H1 (cell line): ENCODE data around the gene AMPD3. TPM values are rescaled to one million over a fixed set of nuclear protein-coding genes. Genes with fewer than 3 reads are reported as not detected.

ENCODE experiments used
- CTCF ChIA-PET: fragments of 300-600 bp; sonication (Branson Sonifier 250); formaldehyde crosslinking; loops from one replicate; lab custom pipeline; 2021; ENCODE audit not compliant: partially characterized antibody; lab: Charles Lee
- POLR2A ChIA-PET: fragments of 300-600 bp; sonication (Branson Sonifier 250); formaldehyde crosslinking; loops from one replicate; lab custom pipeline; 2021; ENCODE audit warnings: inconsistent platforms; ENCODE audit not compliant: partially characterized antibody; lab: Charles Lee
- DNase-seq, 2 experiments: peaks; one replicate each; pipeline versions ENCODE4 v3.0.0 to v3.0.0-alpha.2; 2010 to 2022; ENCODE audit warnings: low spot score in 2 of 2, low read depth in 1 of 2, mixed read lengths in 1 of 2
- FAIRE-seq: peaks from 2 replicates; lab custom pipeline; 2011; peaks lifted over from hg19 to GRCh38; lab: Jason Lieb, UNC
- H2AFZ ChIP-seq: 2 replicates; pipeline ENCODE4 v1.8.1; 2012; ENCODE audit warnings: low read length, inconsistent platforms
- H2AK5ac ChIP-seq: 2 replicates; pipeline ENCODE4 v1.6.1; 2013; ENCODE audit warnings: low read depth, low read length
- H2BK120ac ChIP-seq: replicated peaks from 2 replicates; pipeline ENCODE3; 2013; ENCODE audit warnings: low read depth, low read length, inconsistent platforms
- H2BK12ac ChIP-seq: 2 replicates; pipeline ENCODE4 v1.6.1; 2013; ENCODE audit warnings: low read depth, low read length
- H2BK15ac ChIP-seq: 2 replicates; pipeline ENCODE4 v1.6.1; 2013; ENCODE audit warnings: low read length
- H2BK20ac ChIP-seq: 2 replicates; pipeline ENCODE4 v1.6.1; 2013; ENCODE audit warnings: low read length
- H2BK5ac ChIP-seq: 2 replicates; pipeline ENCODE4 v1.6.1; 2013; ENCODE audit warnings: low read depth, low read length
- H3K14ac ChIP-seq: 2 replicates; pipeline ENCODE4 v1.6.1; 2013; ENCODE audit warnings: inconsistent platforms; ENCODE audit not compliant: insufficient read length
- H3K18ac ChIP-seq: 2 replicates; pipeline ENCODE4 v1.6.1; 2013; ENCODE audit warnings: low read length; ENCODE audit errors: extremely low read depth
- H3K23ac ChIP-seq: 2 replicates; pipeline ENCODE4 v1.6.1; 2013; ENCODE audit warnings: inconsistent platforms; ENCODE audit not compliant: insufficient read length
- H3K23me2 ChIP-seq: 2 replicates; pipeline ENCODE4 v1.6.1; 2013; ENCODE audit warnings: low read depth, low read length
- H3K27ac ChIP-seq: 2 replicates; pipeline ENCODE4 v1.6.1; 2011; ENCODE audit warnings: low read depth, low read length, inconsistent platforms
- H3K27me3 ChIP-seq, 4 experiments: replicated peaks in 1 of 4; 1 replicate in 1 of 4; 2 replicates in 3 of 4; pipeline versions ENCODE4 v1.6.1 to v1.8.1; 2011 to 2013; ENCODE audit warnings: low read length in 3 of 4, mild to moderate bottlenecking in 3 of 4, inconsistent platforms in 2 of 4, mixed read lengths in 2 of 4, moderate library complexity in 1 of 4; ENCODE audit not compliant: control insufficient read depth in 3 of 4, insufficient read depth in 3 of 4; ENCODE audit errors: extremely low read depth in 1 of 4
- H3K36me3 ChIP-seq, 4 experiments: 2 replicates each; pipeline versions ENCODE4 v1.6.1 to v1.8.1; 2011 to 2013; ENCODE audit warnings: mild to moderate bottlenecking in 4 of 4, low read length in 3 of 4, moderate library complexity in 2 of 4, control low read depth in 1 of 4, inconsistent platforms in 1 of 4; ENCODE audit not compliant: insufficient read depth in 4 of 4, control insufficient read depth in 2 of 4
- H3K4ac ChIP-seq: replicated peaks from 2 replicates; pipeline ENCODE3; 2013; ENCODE audit warnings: low read length, low read depth, mixed read lengths, inconsistent platforms; ENCODE audit not compliant: insufficient read length
- H3K4me1 ChIP-seq, 4 experiments: replicated peaks in 1 of 4; 1 replicate in 1 of 4; 2 replicates in 3 of 4; pipeline versions ENCODE4 v1.6.1 to v1.8.1; 2011 to 2013; ENCODE audit warnings: low read length in 3 of 4, inconsistent platforms in 2 of 4, mixed read lengths in 1 of 4; ENCODE audit not compliant: insufficient read depth in 4 of 4, control insufficient read depth in 3 of 4
- H3K4me2 ChIP-seq, 2 experiments: 2 replicates each; pipeline versions ENCODE4 v1.6.1 to v1.8.1; 2011 to 2013; ENCODE audit warnings: low read depth in 2 of 2, low read length in 2 of 2, control low read depth in 1 of 2, inconsistent platforms in 1 of 2, mild to moderate bottlenecking in 1 of 2; ENCODE audit not compliant: insufficient read depth in 1 of 2
- H3K4me3 ChIP-seq, 4 experiments: fragments of 200-600, 300-600 bp in 1 of 4; sonication (generic), shearing (Covaris generic), sonication (Bioruptor Twin) in 1 of 4; 2 replicates each; pipeline versions ENCODE4 v1.5.1 to v1.8.1; 2011 to 2016; ENCODE audit warnings: low read length in 4 of 4, low read depth in 3 of 4, control low read depth in 2 of 4, inconsistent platforms in 2 of 4, mild to moderate bottlenecking in 2 of 4, mixed read lengths in 1 of 4, moderate library complexity in 1 of 4; ENCODE audit not compliant: insufficient read depth in 2 of 4; ENCODE audit errors: extremely low read depth in 1 of 4
- H3K56ac ChIP-seq: replicated peaks from 2 replicates; pipeline ENCODE3; 2013; ENCODE audit warnings: low read depth, mild to moderate bottlenecking, mixed read lengths, low read length, inconsistent platforms; ENCODE audit not compliant: insufficient read length
- H3K79me1 ChIP-seq: 2 replicates; pipeline ENCODE4 v1.6.1; 2013; ENCODE audit warnings: low read depth, low read length, control low read depth
- H3K79me2 ChIP-seq, 2 experiments: 2 replicates each; pipeline versions ENCODE4 v1.6.1 to v1.8.1; 2012 to 2013; ENCODE audit warnings: low read length in 2 of 2, mild to moderate bottlenecking in 2 of 2, inconsistent platforms in 1 of 2; ENCODE audit not compliant: insufficient read depth in 2 of 2, control insufficient read depth in 1 of 2
- H3K9ac ChIP-seq, 4 experiments: replicated peaks in 1 of 4; 1 replicate in 1 of 4; 2 replicates in 3 of 4; pipeline versions ENCODE4 v1.6.1 to v1.8.1; 2011 to 2013; ENCODE audit warnings: low read depth in 3 of 4, low read length in 3 of 4, control low read depth in 2 of 4, mild to moderate bottlenecking in 2 of 4, moderate library complexity in 2 of 4, inconsistent platforms in 1 of 4; ENCODE audit errors: extremely low read depth in 1 of 4
- H3K9me3 ChIP-seq, 2 experiments: 2 replicates each; pipeline versions ENCODE4 v1.6.1 to v1.8.1; 2012 to 2013; ENCODE audit warnings: mild to moderate bottlenecking in 2 of 2, moderate library complexity in 2 of 2, control low read depth in 1 of 2, inconsistent platforms in 1 of 2, low read depth in 1 of 2, low read length in 1 of 2, mixed read lengths in 1 of 2; ENCODE audit not compliant: insufficient read depth in 2 of 2
- H4K20me1 ChIP-seq, 2 experiments: replicated peaks in 1 of 2; 2 replicates each; pipeline versions ENCODE3 to v1.8.1; 2011 to 2013; ENCODE audit warnings: inconsistent platforms in 2 of 2, low read length in 2 of 2, mild to moderate bottlenecking in 1 of 2; ENCODE audit not compliant: insufficient read depth in 2 of 2, control insufficient read depth in 1 of 2
- H4K5ac ChIP-seq: 2 replicates; pipeline ENCODE4 v1.6.1; 2013; ENCODE audit warnings: low read length, low read depth, mixed read lengths, inconsistent platforms; ENCODE audit not compliant: insufficient read length
- H4K8ac ChIP-seq: 2 replicates; pipeline ENCODE4 v1.8.0; 2013; ENCODE audit warnings: mild to moderate bottlenecking, moderate library complexity, low read length, inconsistent platforms; ENCODE audit not compliant: insufficient read depth; ENCODE audit errors: extremely low read depth
- H4K91ac ChIP-seq: replicated peaks from 2 replicates; pipeline ENCODE3; 2013; ENCODE audit warnings: low read length, mixed read lengths, inconsistent platforms; ENCODE audit not compliant: insufficient read length
- ATF2 ChIP-seq: IDR thresholded peaks from 2 replicates; pipeline ENCODE4 v1.6.1; 2012; ENCODE audit warnings: low read length, inconsistent platforms
- EGR1 ChIP-seq: IDR thresholded peaks from 2 replicates; pipeline ENCODE4 v1.6.1; 2011; ENCODE audit warnings: low read depth, low read length, borderline replicate concordance
- FOSL1 ChIP-seq: IDR thresholded peaks from 2 replicates; pipeline ENCODE4 v1.6.1; 2011; ENCODE audit warnings: mild to moderate bottlenecking, low read depth, low read length, moderate library complexity; ENCODE audit not compliant: insufficient read depth
- HDAC2 ChIP-seq, 2 experiments: fragments of 300-600 bp in 1 of 2; sonication (generic) in 1 of 2; IDR thresholded peaks; 2 replicates each; pipeline ENCODE4 v1.6.1; 2011 to 2012; ENCODE audit warnings: low read depth in 2 of 2, low read length in 2 of 2, mild to moderate bottlenecking in 2 of 2, moderate library complexity in 2 of 2, borderline replicate concordance in 1 of 2, inconsistent platforms in 1 of 2
- WGBS, 2 experiments: shearing (Covaris generic) in 1 of 2; methylation state at CpG; one replicate each; pipeline versions ENCODE4 v1.1.6 to v1.1.7; 2013 to 2015; ENCODE audit warnings: low lambda C conversion rate in 2 of 2, mixed read lengths in 2 of 2, inconsistent platforms in 1 of 2, low coverage in 1 of 2, missing lambda C conversion rate in 1 of 2; ENCODE audit not compliant: insufficient replicate concordance in 2 of 2, insufficient coverage in 1 of 2, insufficient read length in 1 of 2; ENCODE audit errors: extremely low coverage in 1 of 2, missing lambda C conversion rate in 1 of 2; 5-methylcytosine and 5-hydroxymethylcytosine counted together
- polyA plus RNA-seq, 7 experiments: library from polyadenylated mRNA; depleted of rRNA in 3 of 7; stranded (reverse) in 5 of 7; unstranded in 2 of 7; fragments of >200 nt in 5 of 7; fragments of 200-250 nt in 2 of 7; gene quantifications; 1 replicate in 5 of 7; 2 replicates in 1 of 7; 4 replicates in 1 of 7; pipeline versions ENCODE4 v1.2.1 to v1.2.3, GENCODE V29; 2011 to 2013; ENCODE audit warnings: missing spikeins in 2 of 7, mixed read lengths in 2 of 7
- total RNA-seq: library from RNA; stranded (reverse); fragmentation: NEBNext Ultra II Directional; extraction: Animal tissue kit (Norgen Biotek cat#: 25700); gene quantifications from 2 replicates; pipeline ENCODE4 v1.2.1, GENCODE V29; 2021

AMPD3 gene
- total and polyA plus RNA-seq, 2 of the 8 experiments (the other 6 are each of a cell fraction or from before 2014, with no cell fraction given), result 4.0 to 6.3 TPM

GRCh38 chr11:10410844-10411200 lies 44.2 kb upstream of the AMPD3 start:
- no peak overlapping the region for H2AK5ac ChIP-seq
- H3K9ac ChIP-seq, result no peak overlapping the region
- no peak overlapping the region for H4K5ac ChIP-seq
- no peak overlapping the region for H4K8ac ChIP-seq
- no peaks in the 10 kb centered on the region for H4K20me1 ChIP-seq
- CTCF ChIA-PET, result interaction anchor here (0.7 to 2.1 kb wide), 11 partner anchors 9 to 360 kb away, joined by 3 to 7 read pairs (median 3); no protein-coding TSS in a partner anchor
- 97% methylated on average over 2 of the region's 2 CpGs; no CpG with 5 or more reads in 1 of the 2 experiments for WGBS, 2 experiments
- no peaks in the 10 kb centered on the region for H3K9me3 ChIP-seq
- no peak overlapping the region for H3K14ac ChIP-seq
- no peaks in the 10 kb centered on the region for H3K23me2 ChIP-seq
- H3K27ac ChIP-seq, result no peak overlapping the region
- H3K4me3 ChIP-seq, result no peak overlapping the region
- no peak overlapping the region for H4K91ac ChIP-seq
- H2BK20ac ChIP-seq, result no peak overlapping the region
- no peak overlapping the region for H3K4ac ChIP-seq
- no peak overlapping the region for H2BK12ac ChIP-seq
- no peak for DNase-seq
- H2BK5ac ChIP-seq, result no peak overlapping the region
- H3K36me3 ChIP-seq, result no peaks in the 10 kb centered on the region
- FAIRE-seq, result no peak
- no peaks in the 10 kb centered on the region for H3K79me1 ChIP-seq
- no peaks in the 10 kb centered on the region for H3K79me2 ChIP-seq
- no peak overlapping the region for H2BK120ac ChIP-seq
- no peak overlapping the region for H3K4me2 ChIP-seq
- no peaks in the 10 kb centered on the region for H3K27me3 ChIP-seq
- H3K56ac ChIP-seq, result no peak overlapping the region
- POLR2A ChIA-PET, result no interaction called here
- no peak overlapping the region for H3K23ac ChIP-seq
- H2BK15ac ChIP-seq, result no peak overlapping the region
- H3K4me1 ChIP-seq, result no peaks in the 10 kb centered on the region
- no peak overlapping the region for H3K18ac ChIP-seq
- H2AFZ ChIP-seq, result no peak overlapping the region
- no peak for TF ChIP-seq FOSL1
- no peak for TF ChIP-seq EGR1
- no peak for TF ChIP-seq HDAC2 (IDR thresholded peaks at IDR 0.05; ENCODE audit: borderline replicate concordance in 1 of 2, low read depth in 2 of 2, low read length in 2 of 2)
- TF ChIP-seq ATF2, result no peak
